IMR-90 (cell line): ENCODE measurements around the gene TMPRSS9. TPM values are rescaled to one million over a fixed set of nuclear protein-coding genes. Genes with fewer than 3 reads are reported as not detected.

Experiments
- ATAC-seq: fragments of 200-7000 bp; cut with Tn5 transposase; 2 replicates; pipeline ENCODE4 v1.9.1; 2020; ENCODE audit warnings: low read depth, mild to moderate bottlenecking, moderate library complexity
- BruUV-seq: library from RNA; stranded (reverse); fragments of 400-500 nt; replicated peaks from 2 replicates; lab custom pipeline; 2021; lab: Mats Ljungman, UMichigan
- CTCF ChIA-PET: fragments of 300-600 bp; formaldehyde crosslinking; extraction: SDS; loops from one replicate; lab custom pipeline; 2021; ENCODE audit warnings: antibody characterized with exemption; lab: Yijun Ruan, JAX
- POLR2A ChIA-PET: fragments of 300-600 bp; sonication (Branson Sonifier 250); formaldehyde crosslinking; loops from one replicate; lab custom pipeline; 2022; ENCODE audit warnings: antibody characterized with exemption; ENCODE audit not compliant: unreplicated experiment; lab: Charles Lee
- DNase-seq: peaks from one replicate; pipeline ENCODE4 v3.0.0; 2013
- H2AFZ ChIP-seq: replicated peaks from 2 replicates; pipeline ENCODE3; 2013; ENCODE audit warnings: low read length, mild to moderate bottlenecking; ENCODE audit not compliant: poor library complexity
- H2AK5ac ChIP-seq: 2 replicates; pipeline ENCODE4 v1.6.1; 2013; ENCODE audit warnings: low read depth, low read length, inconsistent platforms
- H2AK9ac ChIP-seq: replicated peaks from 2 replicates; pipeline ENCODE3; 2013; ENCODE audit warnings: mild to moderate bottlenecking, low read depth, low read length, moderate library complexity; ENCODE audit not compliant: poor library complexity
- H2BK120ac ChIP-seq: 2 replicates; pipeline ENCODE4 v1.6.1; 2013; ENCODE audit warnings: low read depth, low read length, inconsistent platforms
- H2BK15ac ChIP-seq: 3 replicates; pipeline ENCODE4 v1.6.1; 2013; ENCODE audit warnings: low read depth, low read length, inconsistent platforms
- H2BK20ac ChIP-seq: 2 replicates; pipeline ENCODE4 v1.6.1; 2013; ENCODE audit warnings: low read depth, mild to moderate bottlenecking, inconsistent platforms, low read length, moderate library complexity
- H2BK5ac ChIP-seq: 2 replicates; pipeline ENCODE4 v1.6.1; 2013; ENCODE audit warnings: mild to moderate bottlenecking, low read depth, low read length, inconsistent platforms; ENCODE audit not compliant: poor library complexity, severe bottlenecking
- H3K14ac ChIP-seq: replicated peaks from 2 replicates; pipeline ENCODE4 v1.6.1; 2013; ENCODE audit warnings: low read depth, low read length, inconsistent platforms
- H3K18ac ChIP-seq: 2 replicates; pipeline ENCODE4 v1.6.1; 2013; ENCODE audit warnings: low read depth, low read length, control low read depth
- H3K23ac ChIP-seq: 2 replicates; pipeline ENCODE4 v1.6.1; 2013; ENCODE audit warnings: low read depth, low read length, inconsistent platforms
- H3K27ac ChIP-seq: 2 replicates; pipeline ENCODE4 v1.5.1; 2013; ENCODE audit warnings: mild to moderate bottlenecking, control low read depth, low read length; ENCODE audit not compliant: insufficient read depth
- H3K27me3 ChIP-seq: 2 replicates; pipeline ENCODE4 v1.6.1; 2013; ENCODE audit warnings: low read length; ENCODE audit not compliant: control insufficient read depth, insufficient read depth
- H3K36me3 ChIP-seq: 2 replicates; pipeline ENCODE4 v1.6.1; 2013; ENCODE audit warnings: low read length, mixed read lengths; ENCODE audit not compliant: control insufficient read depth, insufficient read depth
- H3K4ac ChIP-seq: 2 replicates; pipeline ENCODE4 v1.6.1; 2013; ENCODE audit warnings: low read depth, low read length, inconsistent platforms
- H3K4me1 ChIP-seq: 2 replicates; pipeline ENCODE4 v1.6.1; 2013; ENCODE audit warnings: low read length, mixed read lengths; ENCODE audit not compliant: control insufficient read depth, insufficient read depth
- H3K4me2 ChIP-seq: 2 replicates; pipeline ENCODE4 v1.6.1; 2013; ENCODE audit warnings: low read depth, mild to moderate bottlenecking, control low read depth, low read length, moderate library complexity
- H3K4me3 ChIP-seq: 2 replicates; pipeline ENCODE4 v1.5.1; 2013; ENCODE audit warnings: low read depth, mild to moderate bottlenecking, control low read depth, low read length, moderate library complexity; ENCODE audit not compliant: insufficient read depth
- H3K56ac ChIP-seq: 2 replicates; pipeline ENCODE4 v1.6.1; 2013; ENCODE audit warnings: low read length, inconsistent platforms; ENCODE audit not compliant: insufficient read depth; ENCODE audit errors: extremely low read depth
- H3K79me1 ChIP-seq, 2 experiments: 2 replicates each; pipeline ENCODE4 v1.6.1; 2013; ENCODE audit warnings: low read length in 2 of 2, inconsistent platforms in 1 of 2, low read depth in 1 of 2
- H3K9ac ChIP-seq: 2 replicates; pipeline ENCODE4 v1.6.1; 2013; ENCODE audit warnings: low read depth, low read length, control low read depth
- H3K9me1 ChIP-seq: 2 replicates; pipeline ENCODE4 v1.6.1; 2013; ENCODE audit warnings: low read length, inconsistent platforms; ENCODE audit not compliant: insufficient read depth
- H3K9me3 ChIP-seq: 2 replicates; pipeline ENCODE4 v1.6.1; 2013; ENCODE audit warnings: low read length; ENCODE audit not compliant: control insufficient read depth, insufficient read depth
- H4K20me1 ChIP-seq: 2 replicates; pipeline ENCODE4 v1.6.1; 2013; ENCODE audit warnings: low read length, inconsistent platforms; ENCODE audit not compliant: insufficient read depth
- H4K5ac ChIP-seq: 2 replicates; pipeline ENCODE4 v1.6.1; 2013; ENCODE audit warnings: mild to moderate bottlenecking, low read depth, low read length, control low read depth
- H4K8ac ChIP-seq, 2 experiments: 2 replicates each; pipeline ENCODE4 v1.6.1; 2013; ENCODE audit warnings: low read depth in 2 of 2, low read length in 2 of 2, control low read depth in 1 of 2, inconsistent platforms in 1 of 2
- H4K91ac ChIP-seq: 2 replicates; pipeline ENCODE4 v1.6.1; 2013; ENCODE audit warnings: low read depth, low read length, inconsistent platforms; ENCODE audit not compliant: insufficient read depth
- BHLHE40 ChIP-seq: fragments of 150-350 bp; IDR thresholded peaks from 2 replicates; pipeline ENCODE4 v1.6.1; 2016; ENCODE audit warnings: mild to moderate bottlenecking, low read depth, low read length
- CHD1 ChIP-seq: IDR thresholded peaks from 2 replicates; pipeline ENCODE4 v1.6.1; 2012; ENCODE audit warnings: low read depth, low read length, improper control_type of control experiment
- CTCF ChIP-seq: conservative IDR thresholded peaks from 2 replicates; pipeline ENCODE4 v1.5.1; 2012; ENCODE audit warnings: mild to moderate bottlenecking, low read depth, low read length, improper control_type of control experiment
- ELK1 ChIP-seq: fragments of 150-350 bp; IDR thresholded peaks from 2 replicates; pipeline ENCODE4 v1.6.1; 2016; ENCODE audit warnings: low read depth, mild to moderate bottlenecking, low read length, moderate library complexity, borderline replicate concordance
- FOS ChIP-seq: fragments of 150-350 bp; IDR thresholded peaks from 2 replicates; pipeline ENCODE4 v1.6.1; 2016; ENCODE audit warnings: low read depth, low read length
- MAFK ChIP-seq: IDR thresholded peaks from 2 replicates; pipeline ENCODE4 v1.6.1; 2012; ENCODE audit warnings: low read depth, low read length, improper control_type of control experiment
- MAZ ChIP-seq: IDR thresholded peaks from 2 replicates; pipeline ENCODE4 v1.6.1; 2012; ENCODE audit warnings: low read depth, mild to moderate bottlenecking, low read length, improper control_type of control experiment, moderate library complexity, borderline replicate concordance
- MXI1 ChIP-seq: IDR thresholded peaks from 2 replicates; pipeline ENCODE4 v1.6.1; 2012; ENCODE audit warnings: low read depth, mild to moderate bottlenecking, low read length, moderate library complexity, borderline replicate concordance
- POLR2A ChIP-seq: IDR thresholded peaks from 2 replicates; pipeline ENCODE4 v1.6.1; 2012; ENCODE audit warnings: mild to moderate bottlenecking, low read depth, low read length
- RCOR1 ChIP-seq: IDR thresholded peaks from 2 replicates; pipeline ENCODE4 v1.6.1; 2012; ENCODE audit warnings: mild to moderate bottlenecking, low read length, improper control_type of control experiment; ENCODE audit not compliant: insufficient replicate concordance
- RFX5 ChIP-seq: IDR thresholded peaks from 2 replicates; pipeline ENCODE4 v1.8.0; 2012; ENCODE audit warnings: low read depth, mild to moderate bottlenecking, low read length, moderate library complexity
- SMC3 ChIP-seq: fragments of 150-350 bp; IDR thresholded peaks from 2 replicates; pipeline ENCODE4 v1.6.1; 2016; ENCODE audit warnings: low read depth, mild to moderate bottlenecking, antibody characterized with exemption, low read length, moderate library complexity
- USF2 ChIP-seq: fragments of 150-350 bp; IDR thresholded peaks from 2 replicates; pipeline ENCODE4 v1.6.1; 2017; ENCODE audit warnings: mild to moderate bottlenecking, antibody characterized with exemption, low read length, low read depth
- WGBS, 2 experiments: methylation state at CpG; one replicate each; pipeline versions ENCODE4 v1.1.5 to v1.1.7; 2013; ENCODE audit warnings: missing lambda C conversion rate in 2 of 2; ENCODE audit not compliant: insufficient read length in 1 of 2; ENCODE audit errors: extremely low coverage in 2 of 2; 5-methylcytosine and 5-hydroxymethylcytosine counted together
- dilution Hi-C: fragments of 300-500 bp; cut with HindIII; formaldehyde crosslinking; loops from one replicate; pipeline ENCODE4 v1.14.3; 2018; ENCODE audit warnings: low sequenced_read_pairs; ENCODE audit not compliant: unreplicated experiment
- in situ Hi-C: fragments of 300-500 bp; cut with MboI; formaldehyde crosslinking; loops from 3 replicates; pipeline ENCODE4 v1.14.3; 2019; ENCODE audit warnings: low sequenced_read_pairs, inconsistent platforms, mixed read lengths
- intact Hi-C: fragments of 100-400 bp; cut with micrococcal nuclease; formaldehyde crosslinking; loops from 2 replicates; pipeline ENCODE4 v1.10.0; 2022
- polyA plus RNA-seq, 3 experiments: library from polyadenylated mRNA; depleted of rRNA; stranded (reverse); fragments of >200 nt; gene quantifications; 2 replicates each; pipeline ENCODE4 v1.2.3, GENCODE V29; 2012; ENCODE audit warnings: low replicate concordance in 1 of 3
- total RNA-seq: library from RNA; depleted of rRNA; stranded (reverse); fragments of >200 nt; gene quantifications from 2 replicates; pipeline ENCODE4 v1.2.3, GENCODE V29; 2012

Gene TMPRSS9
- total and polyA plus RNA-seq, 2 of the 4 experiments (the other 2 are of a cell fraction), result not detected

GRCh38 chr19:2342656-2343288 lies 17.3 kb upstream of the TMPRSS9 start:
- Histone ChIP-seq H3K4me1 (no peaks in the 10 kb centered on the region), H3K9me3 (no peaks in the 10 kb centered on the region), H3K18ac (no peak overlapping the region), H3K4me3 (no peak overlapping the region), H3K27me3 (no peaks in the 10 kb centered on the region), H2BK15ac (no peak overlapping the region), H2AK9ac (no peak overlapping the region), H3K4ac (no peak overlapping the region), H2AFZ (no peak overlapping the region), H2BK5ac (no peak overlapping the region), H3K36me3 (peaks cover 37% of the 10 kb centered on the region), H3K56ac (no peak overlapping the region), H3K23ac (no peak overlapping the region), H2AK5ac (no peak overlapping the region), H3K9ac (no peak overlapping the region), H3K14ac (no peak overlapping the region), H3K79me1 (peaks cover 0 to 9% of the 10 kb centered on the region in 2 experiments; a peak in 1 of 4 replicates), H2BK120ac (no peak overlapping the region), H4K91ac (no peak overlapping the region), H2BK20ac (no peak overlapping the region), H3K9me1 (no peaks in the 10 kb centered on the region), H3K4me2 (no peak overlapping the region), H4K8ac (no peak overlapping the region), H3K27ac (no peak overlapping the region), H4K5ac (no peak overlapping the region), H4K20me1 (no peaks in the 10 kb centered on the region; the same call in 1 of the 2 replicates)
- ATAC-seq (no peak), DNase-seq (no peak)
- TF ChIP-seq CHD1 (no peak), MAFK (no peak), MXI1 (no peak), BHLHE40 (no peak), USF2 (no peak), POLR2A (no peak), ELK1 (no peak), FOS (no peak), SMC3 (no peak), RFX5 (no peak), RCOR1 (no peak), MAZ (no peak), CTCF (no peak)
- POLR2A ChIA-PET, result no interaction called here
- CTCF ChIA-PET, result no interaction called here
- in situ Hi-C loops, result no loop called here
- no TSS peak for BruUV-seq
- WGBS, 2 experiments, result 96% methylated on average over 14 of the region's 29 CpGs; no CpG with 5 or more reads in 1 of the 2 experiments
- dilution Hi-C loops, result no loop called here
- intact Hi-C loops, result no loop called here
